LNCAP (cell line): ENCODE results near the gene DTHD1.

ENCODE experiments used
- TF ChIP-seq, protein P1 (sequence below): fragments of 450-650 bp; IDR thresholded peaks from 2 replicates; pipeline ENCODE4 v1.5.1; 2017; ENCODE audit warnings: mild to moderate bottlenecking

Gene DTHD1

GRCh38 chr4:36281384-36282106 lies at the start of gene DTHD1:
Gene DTHD1 (plus strand): TSS chr4:36281616. CDS start chr4:36281759, 143 bp downstream.
- TF ChIP-seq, protein P1, sequence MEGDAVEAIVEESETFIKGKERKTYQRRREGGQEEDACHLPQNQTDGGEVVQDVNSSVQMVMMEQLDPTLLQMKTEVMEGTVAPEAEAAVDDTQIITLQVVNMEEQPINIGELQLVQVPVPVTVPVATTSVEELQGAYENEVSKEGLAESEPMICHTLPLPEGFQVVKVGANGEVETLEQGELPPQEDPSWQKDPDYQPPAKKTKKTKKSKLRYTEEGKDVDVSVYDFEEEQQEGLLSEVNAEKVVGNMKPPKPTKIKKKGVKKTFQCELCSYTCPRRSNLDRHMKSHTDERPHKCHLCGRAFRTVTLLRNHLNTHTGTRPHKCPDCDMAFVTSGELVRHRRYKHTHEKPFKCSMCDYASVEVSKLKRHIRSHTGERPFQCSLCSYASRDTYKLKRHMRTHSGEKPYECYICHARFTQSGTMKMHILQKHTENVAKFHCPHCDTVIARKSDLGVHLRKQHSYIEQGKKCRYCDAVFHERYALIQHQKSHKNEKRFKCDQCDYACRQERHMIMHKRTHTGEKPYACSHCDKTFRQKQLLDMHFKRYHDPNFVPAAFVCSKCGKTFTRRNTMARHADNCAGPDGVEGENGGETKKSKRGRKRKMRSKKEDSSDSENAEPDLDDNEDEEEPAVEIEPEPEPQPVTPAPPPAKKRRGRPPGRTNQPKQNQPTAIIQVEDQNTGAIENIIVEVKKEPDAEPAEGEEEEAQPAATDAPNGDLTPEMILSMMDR, result no peak

DNA sequence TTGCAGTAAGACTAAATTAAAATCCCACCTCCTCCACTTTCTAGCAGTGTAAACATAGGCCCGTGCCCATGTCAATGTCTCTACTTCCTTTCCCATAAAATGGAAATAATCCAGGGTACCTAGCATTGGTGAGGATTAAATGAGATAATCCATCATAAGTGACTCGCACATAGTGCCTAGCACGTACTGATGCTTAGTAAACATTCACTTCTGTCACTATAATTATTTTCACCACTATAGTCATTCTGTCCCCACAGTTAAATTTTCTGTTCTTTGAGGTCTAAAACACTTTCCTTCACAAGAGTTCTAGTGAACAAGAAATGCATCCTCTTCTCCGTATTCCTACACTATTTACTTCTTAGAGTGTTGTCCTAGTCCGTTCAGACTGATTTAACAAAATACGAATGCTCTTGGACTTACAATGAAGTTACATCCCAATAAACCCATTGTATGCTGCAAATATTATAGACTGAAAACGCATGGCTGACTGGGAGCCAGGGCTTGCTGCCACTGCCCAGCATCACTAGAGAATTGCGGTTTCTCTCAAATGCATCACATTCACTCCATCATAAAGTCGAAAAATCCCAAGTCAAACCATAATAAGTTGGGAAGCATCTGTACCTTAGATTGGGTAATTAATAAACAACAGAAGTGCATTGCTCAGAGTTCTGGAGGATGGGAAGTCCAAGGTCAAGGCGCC lies 47.7 kb upstream of the DTHD1 start:
- TF ChIP-seq, protein P1, result no peak

DNA sequence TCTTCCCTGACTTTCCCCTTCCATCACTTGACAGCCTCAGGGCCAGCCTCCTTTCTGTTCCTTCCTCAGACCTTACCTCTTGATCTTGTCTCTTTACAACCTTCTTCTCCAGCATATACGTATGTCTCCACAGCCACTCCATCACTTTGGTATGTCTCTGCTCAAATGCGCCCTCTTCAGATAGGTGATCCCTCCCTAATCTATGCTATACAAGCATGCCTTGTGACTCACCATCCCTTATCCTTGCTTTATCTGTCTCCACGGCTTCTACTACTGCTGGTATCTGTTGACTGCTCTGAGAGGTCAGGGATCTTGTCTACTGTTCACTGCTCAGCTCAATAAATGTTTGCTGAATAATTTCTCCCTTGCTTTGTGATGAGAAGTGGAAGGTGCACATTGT lies 46.1 kb upstream of the DTHD1 start:
- TF ChIP-seq, protein P1, result no peak

- TF ChIP-seq, protein P1, result no peak
Measured at GRCh38 chr4:36236159-36236558, 45.3 kb upstream of the DTHD1 start.

DNA sequence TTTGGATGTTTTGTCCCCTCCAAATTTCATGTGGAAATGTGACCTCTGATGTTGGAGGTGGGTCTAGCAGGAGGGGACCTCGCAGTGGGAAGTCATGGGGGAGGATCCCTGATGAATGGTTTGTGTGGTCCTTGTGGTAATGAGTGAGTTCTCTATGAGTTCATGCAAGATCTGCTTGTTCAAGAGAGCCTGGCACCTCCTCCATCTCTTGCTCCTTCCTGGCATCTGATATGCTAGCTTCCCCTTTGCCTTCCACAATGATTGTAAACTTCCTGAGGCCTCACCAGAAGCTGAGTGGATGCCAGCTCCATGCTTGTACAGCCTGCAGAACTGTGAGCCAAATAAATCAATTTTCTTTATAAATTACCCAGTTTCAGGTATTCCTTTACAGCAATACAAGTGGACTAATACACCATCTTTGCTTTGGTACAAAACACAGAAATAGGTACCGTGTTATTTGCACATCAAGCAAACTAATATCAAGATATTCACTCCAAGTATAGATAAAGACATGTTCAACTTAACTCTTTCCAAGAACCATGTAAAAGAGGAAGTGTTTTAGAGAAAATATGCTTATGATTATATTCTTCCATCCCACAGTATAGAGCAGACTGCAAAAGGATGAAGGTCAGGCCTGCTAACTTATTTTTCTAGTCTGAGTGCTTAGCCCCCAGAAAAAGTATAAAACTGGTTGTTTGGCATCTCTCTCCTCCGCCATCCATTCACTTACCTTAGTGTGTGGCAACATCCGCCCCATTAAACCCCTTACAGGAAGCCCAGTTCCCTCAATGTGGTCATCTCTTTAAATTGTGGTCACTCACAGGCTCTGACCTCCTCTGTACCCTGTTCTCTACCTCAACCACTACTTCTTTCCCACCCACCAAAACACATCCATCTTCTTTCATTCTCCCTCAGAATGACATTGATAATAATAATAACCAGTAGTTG lies 43.8 kb upstream of the DTHD1 start:
- TF ChIP-seq, protein P1, result no peak

GRCh38 chr4:36241771-36242170 lies 39.6 kb upstream of the DTHD1 start:
- TF ChIP-seq, protein P1, result no peak

DNA sequence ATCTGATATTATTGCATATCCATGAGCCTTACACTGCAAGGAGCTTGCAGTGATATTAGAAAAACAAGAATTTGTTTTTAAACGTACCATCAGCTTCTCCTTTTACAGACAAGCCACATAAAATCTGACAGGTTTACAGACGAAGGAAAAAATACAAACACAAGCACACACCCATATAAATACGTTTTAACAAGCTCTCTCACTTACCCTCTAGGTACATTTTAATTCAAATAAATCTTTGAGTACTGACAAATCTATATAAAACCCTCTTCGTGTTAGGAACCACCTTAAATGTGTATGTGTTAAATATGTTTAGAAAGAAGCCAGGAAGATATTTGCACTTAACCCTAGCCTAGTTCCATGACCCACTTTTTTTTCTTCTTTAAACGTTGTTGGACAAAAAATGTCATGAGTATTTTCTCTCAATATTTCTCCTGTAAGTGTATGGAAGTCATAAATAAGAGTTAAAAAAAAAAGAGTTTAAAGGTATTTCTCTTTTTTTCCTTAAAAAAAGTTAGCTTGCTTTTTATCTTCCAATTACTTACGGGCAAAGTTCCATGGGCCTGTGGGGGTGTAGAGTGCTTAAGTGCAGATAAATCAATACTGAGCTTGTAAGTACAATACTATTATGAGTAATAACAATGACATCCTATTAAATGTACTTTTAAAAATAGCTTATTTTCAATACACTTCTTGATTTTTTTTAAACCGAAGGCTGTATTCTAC lies 38.6 kb upstream of the DTHD1 start:
- TF ChIP-seq, protein P1, result no peak
